ENCODE results near the gene CCDC88C. TPM values are rescaled to one million over a fixed set of nuclear protein-coding genes. Genes with fewer than 3 reads are reported as not detected.

The CCDC88C gene
- total and polyA plus RNA-seq, 12 donors: 1.5 to 6.5 (median 3.4) TPM

DNA sequence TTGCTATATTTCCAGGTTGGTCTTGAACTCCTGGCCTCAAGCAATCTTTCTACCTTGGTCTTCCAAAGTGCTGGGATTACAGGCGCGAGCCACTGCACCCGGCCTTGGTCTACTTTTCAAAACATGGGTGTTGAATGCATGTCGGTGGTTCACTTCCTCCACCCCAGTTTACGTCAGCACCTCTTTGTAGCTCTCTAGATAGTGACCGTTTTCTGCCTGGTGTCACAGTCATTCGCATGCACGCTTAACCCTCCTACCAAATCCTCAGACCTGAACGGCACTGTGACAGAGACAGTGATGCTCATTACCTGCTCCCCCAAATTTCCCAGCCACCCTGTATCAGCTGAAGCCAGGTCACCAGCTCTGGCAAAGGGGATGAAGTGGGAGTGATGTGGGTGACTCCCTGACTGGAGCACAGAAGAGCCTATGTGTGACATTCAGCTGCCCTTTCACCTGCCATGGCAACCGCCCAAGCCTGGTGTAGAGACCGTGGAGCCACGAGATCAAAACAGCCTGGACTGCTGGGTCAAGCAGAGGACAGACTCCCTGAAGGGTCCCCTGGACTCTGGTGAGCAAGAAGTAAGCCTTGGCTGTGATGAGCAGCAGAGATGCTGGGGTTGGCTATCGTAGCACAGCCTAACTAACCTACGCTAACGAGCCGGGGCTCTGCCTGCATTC lies 106.9 kb downstream of the CCDC88C start:
- Histone ChIP-seq H3K36me3 (replicated peaks in 1 of 2) (peaks cover 0 to 2% of the 10 kb centered on the region in 2 donors), H3K4me3 (no peak overlapping the region), H3K27me3 (no peaks in the 10 kb centered on the region), H3K9me3 (replicated peaks in 1 of 3) (no peaks in the 10 kb centered on the region), H3K27ac (no peak overlapping the region), H3K4me1 (replicated peaks in 1 of 2) (no peaks in the 10 kb centered on the region)
- 87 to 92% (median 92%) methylated on average over 12 to 16 of the region's 16 CpGs for WGBS, 4 donors
- TF ChIP-seq POLR2A (IDR thresholded peaks at IDR 0.05): no peak
- TF ChIP-seq, protein P1, sequence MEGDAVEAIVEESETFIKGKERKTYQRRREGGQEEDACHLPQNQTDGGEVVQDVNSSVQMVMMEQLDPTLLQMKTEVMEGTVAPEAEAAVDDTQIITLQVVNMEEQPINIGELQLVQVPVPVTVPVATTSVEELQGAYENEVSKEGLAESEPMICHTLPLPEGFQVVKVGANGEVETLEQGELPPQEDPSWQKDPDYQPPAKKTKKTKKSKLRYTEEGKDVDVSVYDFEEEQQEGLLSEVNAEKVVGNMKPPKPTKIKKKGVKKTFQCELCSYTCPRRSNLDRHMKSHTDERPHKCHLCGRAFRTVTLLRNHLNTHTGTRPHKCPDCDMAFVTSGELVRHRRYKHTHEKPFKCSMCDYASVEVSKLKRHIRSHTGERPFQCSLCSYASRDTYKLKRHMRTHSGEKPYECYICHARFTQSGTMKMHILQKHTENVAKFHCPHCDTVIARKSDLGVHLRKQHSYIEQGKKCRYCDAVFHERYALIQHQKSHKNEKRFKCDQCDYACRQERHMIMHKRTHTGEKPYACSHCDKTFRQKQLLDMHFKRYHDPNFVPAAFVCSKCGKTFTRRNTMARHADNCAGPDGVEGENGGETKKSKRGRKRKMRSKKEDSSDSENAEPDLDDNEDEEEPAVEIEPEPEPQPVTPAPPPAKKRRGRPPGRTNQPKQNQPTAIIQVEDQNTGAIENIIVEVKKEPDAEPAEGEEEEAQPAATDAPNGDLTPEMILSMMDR (IDR thresholded peaks at IDR 0.05): no peak
- no peak for DNase-seq
- intact Hi-C loops (cut with DNase I): no loop called here

DNA sequence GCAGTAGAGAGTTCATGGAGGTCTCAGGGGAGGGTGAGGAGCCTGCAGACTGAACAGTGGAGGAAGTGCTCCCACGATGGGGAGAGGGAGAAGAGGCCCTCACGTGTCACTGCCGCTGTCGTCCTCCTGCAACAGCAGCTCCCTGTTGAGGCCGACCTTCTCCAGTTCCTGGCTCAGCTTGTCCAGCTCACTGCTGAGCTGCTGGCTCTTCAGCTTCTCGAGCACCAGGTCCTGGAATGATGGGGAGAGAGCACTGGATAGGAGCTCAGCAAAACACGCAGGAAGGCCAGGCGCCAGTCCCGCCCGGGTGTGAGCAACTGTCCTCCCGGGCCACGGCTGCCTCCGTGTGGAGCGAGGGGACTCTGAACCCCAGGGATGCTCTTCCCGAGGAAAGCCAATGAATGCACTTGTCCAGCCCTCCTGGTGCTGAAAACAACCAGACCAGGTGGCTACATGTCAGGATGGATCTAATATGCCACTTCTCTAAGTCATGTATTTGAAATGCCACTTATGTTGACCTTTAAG lies 107.8 kb downstream of the CCDC88C start:
- WGBS, 4 donors: 81 to 88% (median 85%) methylated on average over 6 to 15 of the region's 15 CpGs
- H3K36me3 ChIP-seq (replicated peaks in 1 of 2): peaks cover 0 to 2% of the 10 kb centered on the region in 2 donors

DNA sequence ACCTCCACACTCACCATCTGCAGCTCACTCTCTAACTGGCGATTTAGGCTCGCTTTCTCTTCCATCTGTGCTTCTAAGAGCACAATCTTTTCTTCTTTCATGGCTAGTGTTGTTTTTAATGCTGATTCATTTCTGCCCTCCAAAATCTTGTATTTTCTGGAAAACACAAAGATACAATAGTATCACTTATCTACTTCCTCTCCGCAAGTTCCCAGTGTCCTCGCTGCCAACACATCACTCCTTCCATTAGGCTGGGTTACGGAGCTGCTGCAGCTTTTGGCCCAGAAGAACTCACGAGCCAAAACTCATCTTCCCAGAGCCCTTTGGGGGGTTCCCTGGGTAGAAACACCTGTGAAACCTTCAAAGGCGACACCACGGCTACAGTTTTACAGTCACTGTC lies 109.3 kb downstream of the CCDC88C start:
- H3K9me3 ChIP-seq (replicated peaks in 1 of 3): no peaks in the 10 kb centered on the region
- peaks cover 0 to 2% of the 10 kb centered on the region in 2 donors for H3K36me3 ChIP-seq (replicated peaks in 1 of 2)
- intact Hi-C loops (cut with DNase I): no loop called here
- no peak for TF ChIP-seq POLR2A (IDR thresholded peaks at IDR 0.05)
- TF ChIP-seq, protein P1 (IDR thresholded peaks at IDR 0.05): no peak
- no peaks in the 10 kb centered on the region for H3K27me3 ChIP-seq
- H3K4me1 ChIP-seq (replicated peaks in 1 of 2): no peaks in the 10 kb centered on the region
- DNase-seq: no peak
- H3K4me3 ChIP-seq: no peak overlapping the region
- no peak overlapping the region for H3K27ac ChIP-seq
- WGBS, 4 donors: 94 to 97% (median 96%) methylated on average over 8 of the region's 8 CpGs

More for the DNA sequence above, 107.8 kb downstream of the CCDC88C start:
- H3K27ac ChIP-seq: no peak overlapping the region
- no peak overlapping the region for H3K4me3 ChIP-seq
- TF ChIP-seq POLR2A (IDR thresholded peaks at IDR 0.05): no peak
- TF ChIP-seq, protein P1 (IDR thresholded peaks at IDR 0.05): no peak
- no peaks in the 10 kb centered on the region for H3K9me3 ChIP-seq (replicated peaks in 1 of 3)
- intact Hi-C loops (cut with DNase I): no loop called here
- no peaks in the 10 kb centered on the region for H3K4me1 ChIP-seq (replicated peaks in 1 of 2)
- H3K27me3 ChIP-seq: no peaks in the 10 kb centered on the region
- no peak for DNase-seq

DNA sequence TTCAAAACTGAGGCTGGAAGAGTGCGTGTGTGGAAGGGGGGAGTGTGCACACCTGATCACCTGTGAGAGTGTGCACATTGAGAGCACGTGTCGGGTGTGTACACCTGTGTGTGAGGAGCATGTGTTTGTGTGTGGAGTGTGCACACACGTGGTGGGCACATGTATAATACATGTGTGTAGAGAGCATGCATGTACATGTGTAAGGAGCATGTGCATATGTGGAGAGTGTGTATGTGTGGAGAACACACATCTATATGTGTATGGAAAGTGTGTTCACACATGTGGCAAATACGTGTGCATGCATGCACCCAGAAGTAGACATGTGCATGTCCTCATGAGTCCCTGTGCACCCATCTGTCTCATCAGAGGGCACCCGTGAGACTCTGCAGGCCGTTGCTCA lies 110.0 kb downstream of the CCDC88C start:
- Histone ChIP-seq H3K36me3 (replicated peaks in 1 of 2) (peaks cover 0 to 2% of the 10 kb centered on the region in 2 donors), H3K4me1 (replicated peaks in 1 of 2) (no peaks in the 10 kb centered on the region), H3K27me3 (no peaks in the 10 kb centered on the region), H3K4me3 (no peak overlapping the region), H3K9me3 (replicated peaks in 1 of 3) (no peaks in the 10 kb centered on the region), H3K27ac (no peak overlapping the region)
- TF ChIP-seq, protein P1 (IDR thresholded peaks at IDR 0.05): no peak
- TF ChIP-seq POLR2A (IDR thresholded peaks at IDR 0.05): no peak
- no peak for DNase-seq
- intact Hi-C loops (cut with DNase I): no loop called here
- WGBS, 4 donors: 84 to 95% (median 89%) methylated on average over 7 of the region's 7 CpGs
